GM23248 (cell line): ENCODE measurements around the gene ARPC5L. TPM values are rescaled to one million over a fixed set of nuclear protein-coding genes. Genes with fewer than 3 reads are reported as not detected.

Source experiments
- DNase-seq: peaks from one replicate; pipeline ENCODE4 v3.0.0-alpha.2; 2015
- H2AFZ ChIP-seq: fragments of 200-600 bp; sonication (generic); 2 replicates; pipeline ENCODE4 v1.6.1; 2016; ENCODE audit warnings: antibody characterized with exemption
- H3F3A ChIP-seq: fragments of 200-600 bp; sonication (generic); 2 replicates; pipeline ENCODE4 v1.6.1; 2016; ENCODE audit warnings: mild to moderate bottlenecking, antibody characterized with exemption, mixed run types; ENCODE audit not compliant: insufficient read depth
- H3K27ac ChIP-seq: fragments of 200-600 bp; sonication (generic); 2 replicates; pipeline ENCODE4 v1.5.1; 2016; ENCODE audit warnings: mild to moderate bottlenecking
- H3K27me3 ChIP-seq: fragments of 200-600 bp; sonication (generic); replicated peaks from 2 replicates; pipeline ENCODE4 v1.6.1; 2016; ENCODE audit warnings: mild to moderate bottlenecking; ENCODE audit not compliant: insufficient read depth
- H3K36me3 ChIP-seq: fragments of 200-600 bp; sonication (generic); 2 replicates; pipeline ENCODE4 v1.6.1; 2016; ENCODE audit warnings: low read depth, mild to moderate bottlenecking
- H3K4me1 ChIP-seq: fragments of 200-600 bp; sonication (generic); 2 replicates; pipeline ENCODE4 v1.6.1; 2016; ENCODE audit warnings: mild to moderate bottlenecking; ENCODE audit not compliant: insufficient read depth
- H3K4me2 ChIP-seq: fragments of 200-600 bp; sonication (generic); one replicate; pipeline ENCODE4 v1.6.1; 2016; ENCODE audit warnings: mild to moderate bottlenecking; ENCODE audit not compliant: unreplicated experiment
- H3K4me3 ChIP-seq: fragments of 200-600 bp; sonication (generic); 2 replicates; pipeline ENCODE4 v1.5.1; 2016; ENCODE audit warnings: mild to moderate bottlenecking
- H3K79me2 ChIP-seq: fragments of 200-600 bp; sonication (generic); 2 replicates; pipeline ENCODE4 v1.6.1; 2016; ENCODE audit warnings: mild to moderate bottlenecking; ENCODE audit not compliant: insufficient read depth
- H3K9ac ChIP-seq: fragments of 200-600 bp; sonication (generic); 2 replicates; pipeline ENCODE4 v1.6.1; 2016; ENCODE audit warnings: mild to moderate bottlenecking
- H3K9me2 ChIP-seq: fragments of 200-600 bp; sonication (generic); 2 replicates; pipeline ENCODE4 v1.6.1; 2016; ENCODE audit warnings: mixed run types, mild to moderate bottlenecking, moderate library complexity; ENCODE audit not compliant: insufficient read depth
- H3K9me3 ChIP-seq: fragments of 200-600 bp; sonication (generic); one replicate; pipeline ENCODE4 v1.6.1; 2017; ENCODE audit warnings: low read depth
- H4K20me1 ChIP-seq: fragments of 200-600 bp; sonication (generic); 2 replicates; pipeline ENCODE4 v1.6.0; 2016; ENCODE audit not compliant: insufficient read depth
- EZH2 ChIP-seq: fragments of 200-600 bp; sonication (generic); IDR thresholded peaks from 2 replicates; pipeline ENCODE4 v1.6.1; 2018; ENCODE audit warnings: antibody characterized with exemption, mild to moderate bottlenecking; ENCODE audit not compliant: insufficient read depth, poor library complexity, severe bottlenecking
- EZH2phosphoT487 ChIP-seq: fragments of 200-600 bp; sonication (generic); IDR thresholded peaks from 2 replicates; pipeline ENCODE4 v1.6.1; 2018; ENCODE audit warnings: antibody characterized with exemption, moderate library complexity, mild to moderate bottlenecking, low read depth; ENCODE audit not compliant: insufficient read depth
- WGBS, 2 experiments: methylation state at CpG; one replicate each; pipeline ENCODE4 v1.1.6; 2015 to 2017; ENCODE audit warnings: low lambda C conversion rate in 2 of 2, low coverage in 1 of 2; ENCODE audit errors: missing lambda C conversion rate in 2 of 2; 5-methylcytosine and 5-hydroxymethylcytosine counted together
- in situ Hi-C: fragments of 300-500 bp; cut with MboI; formaldehyde crosslinking; loops from 2 replicates; pipeline ENCODE4 v1.15.0; 2020
- polyA plus RNA-seq: library from polyadenylated mRNA; unstranded; fragments of >200 nt; fragmentation: Nextera tagmentation; extraction: Ambion mirVana; gene quantifications from 2 replicates; pipeline ENCODE4 v1.2.1, GENCODE V29; 2016
- total RNA-seq: library from RNA; depleted of rRNA; stranded (reverse); fragments of >200 nt; shearing (Covaris generic); gene quantifications from 2 replicates; pipeline ENCODE4 v1.2.3, GENCODE V29; 2014

Gene ARPC5L
- total and polyA plus RNA-seq, 2 experiments from 2014 or later, result 31.5 to 77.6 TPM

DNA sequence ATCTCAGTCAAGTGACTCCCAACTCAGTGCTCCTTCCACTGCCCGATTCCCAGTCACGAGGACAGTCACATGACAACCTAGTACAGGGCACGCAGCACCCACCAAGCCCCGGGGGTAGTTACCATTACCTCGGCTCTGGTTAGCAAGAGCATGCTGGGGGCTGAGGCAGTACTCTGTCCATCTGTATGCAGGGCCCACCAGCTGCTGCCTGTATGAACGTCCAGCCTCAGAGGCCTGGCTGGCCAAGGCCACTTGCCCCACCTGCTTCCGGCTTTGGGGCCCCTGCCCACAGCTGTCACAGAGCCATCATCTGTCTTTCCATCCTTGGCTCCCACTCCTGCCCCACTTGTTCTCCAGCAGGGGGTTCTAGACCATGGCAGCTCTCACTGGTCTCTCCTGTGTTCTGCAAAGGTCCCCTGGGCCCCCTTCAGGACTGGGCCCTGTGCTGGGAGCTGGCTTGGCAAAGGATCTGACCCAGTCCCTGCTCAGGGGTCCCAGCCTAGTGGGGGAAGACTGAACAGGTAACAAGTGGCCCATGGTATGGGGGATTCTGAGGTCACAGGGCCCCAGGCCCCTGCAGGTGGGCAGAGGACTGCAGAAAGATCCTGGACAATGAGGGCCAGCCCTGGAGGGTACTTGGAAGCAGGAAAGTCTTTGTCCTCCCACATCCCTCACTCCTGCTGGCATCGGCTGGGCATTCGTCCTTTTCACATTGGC is 3.4 kb upstream of the ARPC5L start:
- H4K20me1 ChIP-seq, result peaks cover 18% of the 10 kb centered on the region
- H3K9ac ChIP-seq, result peak overlapping the region; percentile 98; the same call in 1 of the 2 replicates
- H3K79me2 ChIP-seq, result peaks cover 32% of the 10 kb centered on the region
- no peaks in the 10 kb centered on the region for H3K27me3 ChIP-seq
- peaks cover 12% of the 10 kb centered on the region for H3K4me1 ChIP-seq
- no peaks in the 10 kb centered on the region for H3K9me2 ChIP-seq
- H3K4me2 ChIP-seq, result no peak overlapping the region
- H3K36me3 ChIP-seq, result peaks cover 27% of the 10 kb centered on the region
- TF ChIP-seq EZH2 (no peak), EZH2phosphoT487 (no peak)
- no peak overlapping the region for H3K4me3 ChIP-seq
- in situ Hi-C loops, result no loop called here
- H3K9me3 ChIP-seq, result no peaks in the 10 kb centered on the region
- H3F3A ChIP-seq, result peaks cover 42% of the 10 kb centered on the region
- no peak for DNase-seq
- H2AFZ ChIP-seq, result no peak overlapping the region
- H3K27ac ChIP-seq, result no peak overlapping the region
- WGBS, 2 experiments, result 58 to 63% methylated on average over 9 of the region's 9 CpGs

DNA sequence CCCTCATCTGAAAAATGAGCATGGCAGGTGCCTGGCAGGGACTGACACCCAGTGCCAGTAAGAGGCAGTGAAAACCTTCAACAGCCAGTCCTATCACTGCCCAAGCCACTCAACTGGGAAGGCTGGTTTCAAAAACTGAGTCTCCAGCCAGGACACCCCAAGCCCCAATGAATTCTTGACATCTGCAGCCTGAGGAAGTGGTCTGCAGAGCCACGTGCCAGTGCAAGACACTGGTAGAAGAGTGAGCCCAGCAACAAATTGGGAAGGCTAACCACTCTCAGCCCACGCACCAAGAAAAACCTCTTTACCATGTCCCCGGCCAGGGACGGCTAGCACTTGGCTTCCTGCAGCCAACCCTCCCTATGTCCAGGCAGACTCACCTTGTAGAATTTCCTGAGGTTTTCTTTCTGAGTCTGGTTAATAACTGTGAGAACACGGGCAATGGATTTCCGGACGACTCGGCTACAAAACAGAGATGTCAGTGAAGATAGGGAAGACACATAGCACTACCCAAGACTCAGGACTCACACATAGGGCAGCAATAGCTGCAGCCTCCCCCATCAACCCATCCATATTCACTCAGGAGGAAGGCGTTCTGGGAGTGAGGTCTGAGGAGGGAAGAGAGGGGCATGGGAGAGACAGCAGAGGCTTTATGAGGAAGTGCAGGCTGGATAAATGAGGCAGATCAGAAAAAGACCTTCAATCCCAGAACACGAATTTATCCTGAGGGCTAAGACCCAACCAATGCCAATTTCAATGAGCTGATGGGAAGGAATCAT is 1.9 kb upstream of the ARPC5L start:
- Histone ChIP-seq H3K27ac (no peak overlapping the region), H3F3A (peaks cover 41% of the 10 kb centered on the region), H3K9me3 (no peaks in the 10 kb centered on the region), H3K4me3 (peak overlapping the region; percentile 81), H2AFZ (no peak overlapping the region), H3K9ac (peak overlapping the region; percentile 98), H3K36me3 (peaks cover 27% of the 10 kb centered on the region), H3K4me2 (peak overlapping the region; percentile 96), H3K4me1 (peaks cover 12% of the 10 kb centered on the region), H3K27me3 (no peaks in the 10 kb centered on the region), H4K20me1 (peaks cover 18% of the 10 kb centered on the region), H3K9me2 (no peaks in the 10 kb centered on the region), H3K79me2 (peaks cover 32% of the 10 kb centered on the region)
- in situ Hi-C loops, result loop anchor here (10.0 kb wide), 1 partner anchor 515 kb away; no protein-coding TSS in a partner anchor
- no peak for TF ChIP-seq EZH2phosphoT487
- no peak for TF ChIP-seq EZH2
- DNase-seq, result no peak
- WGBS, 2 experiments, result 51 to 52% methylated on average over 10 of the region's 10 CpGs

DNA sequence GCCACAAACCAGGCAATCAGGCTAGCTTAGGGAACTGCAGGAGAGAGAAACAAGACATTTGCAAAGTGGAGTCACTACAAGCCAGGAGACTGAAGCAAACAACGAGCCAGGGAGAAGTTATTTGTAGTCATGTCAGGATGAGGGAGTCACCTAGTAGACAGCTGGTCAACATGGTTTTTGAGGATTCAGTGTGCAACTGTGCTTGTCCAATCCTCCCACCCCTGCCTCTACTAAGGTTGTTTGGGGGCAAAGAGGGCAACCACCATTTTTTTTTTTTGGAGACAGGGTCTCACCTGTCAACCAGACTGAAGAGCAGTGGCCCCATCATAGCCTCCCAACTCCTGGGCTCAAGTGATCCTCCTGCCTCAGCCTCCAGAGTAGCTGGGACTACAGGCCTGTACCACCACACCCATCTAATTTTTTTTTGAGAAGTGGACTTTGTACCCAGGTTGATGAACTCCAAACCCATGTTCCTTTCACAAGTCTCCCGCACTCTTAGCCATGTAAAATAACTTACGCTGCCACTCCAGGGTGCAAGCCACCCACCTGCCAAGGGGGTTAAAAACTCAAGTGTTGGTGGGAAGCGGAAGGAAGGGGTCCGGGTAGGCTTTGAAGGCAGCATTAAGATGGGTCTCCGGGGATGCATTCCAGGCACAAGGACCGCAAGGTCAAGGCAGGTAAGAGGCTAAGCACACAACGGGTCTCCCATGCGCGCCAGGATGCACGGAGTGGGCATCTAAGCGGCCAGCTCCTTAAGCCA is 1.2 kb upstream of the ARPC5L start:
- Histone ChIP-seq H3F3A (peaks cover 37% of the 10 kb centered on the region), H3K4me1 (peaks cover 12% of the 10 kb centered on the region), H3K4me2 (peak overlapping the region; percentile 96), H3K9me3 (no peaks in the 10 kb centered on the region), H3K9me2 (no peaks in the 10 kb centered on the region), H3K27me3 (no peaks in the 10 kb centered on the region), H3K4me3 (peak overlapping the region; percentile 81), H3K79me2 (peaks cover 32% of the 10 kb centered on the region), H2AFZ (no peak overlapping the region), H3K36me3 (peaks cover 27% of the 10 kb centered on the region), H3K9ac (peak overlapping the region; percentile 98), H4K20me1 (peaks cover 18% of the 10 kb centered on the region), H3K27ac (peak overlapping the region; percentile 77; the same call in 1 of the 2 replicates)
- peak; percentile 48 for DNase-seq
- in situ Hi-C loops, result loop anchor here (10.0 kb wide), 1 partner anchor 514 kb away; no protein-coding TSS in a partner anchor
- TF ChIP-seq EZH2, result no peak
- no peak for TF ChIP-seq EZH2phosphoT487
- 12 to 16% methylated on average over 12 of the region's 12 CpGs for WGBS, 2 experiments

DNA sequence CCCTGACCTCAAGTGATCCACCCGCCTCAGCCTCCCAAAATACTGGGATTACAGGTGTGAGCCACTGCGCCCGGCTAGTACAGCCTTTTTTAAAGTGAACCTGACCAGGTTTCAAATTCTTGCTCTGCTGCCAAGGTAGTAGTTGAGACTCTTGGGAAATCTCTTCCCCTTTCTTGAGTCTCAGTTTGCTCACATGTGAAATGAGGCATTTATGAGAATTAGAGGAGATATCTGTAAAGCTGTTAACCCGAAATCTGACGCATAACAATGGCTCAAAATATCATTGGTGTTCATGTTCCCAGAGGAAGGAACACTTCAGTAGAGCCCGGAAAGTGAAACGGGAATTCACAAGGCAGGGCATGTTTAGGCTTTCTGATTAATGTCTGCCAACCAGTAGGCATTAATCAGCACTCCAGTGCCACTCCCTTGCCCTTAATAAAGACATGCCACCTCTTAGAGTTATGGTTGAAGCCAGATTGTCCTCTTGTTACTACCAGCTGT is 1.5 kb downstream of the ARPC5L start:
- 93 to 94% methylated on average over 7 of the region's 7 CpGs for WGBS, 2 experiments
- Histone ChIP-seq H3K4me1 (peaks cover 22% of the 10 kb centered on the region), H3K27ac (no peak overlapping the region), H3K27me3 (no peaks in the 10 kb centered on the region), H3K4me2 (no peak overlapping the region), H3K9me3 (no peaks in the 10 kb centered on the region), H3K9ac (no peak overlapping the region), H4K20me1 (peaks cover 18% of the 10 kb centered on the region), H3K36me3 (peaks cover 22% of the 10 kb centered on the region), H3F3A (peaks cover 31% of the 10 kb centered on the region), H3K4me3 (no peak overlapping the region), H3K9me2 (no peaks in the 10 kb centered on the region), H3K79me2 (peaks cover 47% of the 10 kb centered on the region), H2AFZ (no peak overlapping the region)
- TF ChIP-seq EZH2phosphoT487 (no peak), EZH2 (no peak)
- DNase-seq, result no peak
- in situ Hi-C loops, result loop anchor here (10.0 kb wide), 1 partner anchor 511 kb away; no protein-coding TSS in a partner anchor
